WI38 (cell line): ENCODE data around the gene FDXR.

Source experiments
- H3K4me3 ChIP-seq: 2 replicates; pipeline ENCODE4 v1.5.1; 2011; ENCODE audit warnings: low read depth, mild to moderate bottlenecking, control low read depth, low read length
- TF ChIP-seq, protein P1 (sequence below): IDR thresholded peaks from 2 replicates; pipeline ENCODE4 v1.5.1; 2012; ENCODE audit warnings: low read depth, mild to moderate bottlenecking, control low read depth, low read length

Gene FDXR

DNA sequence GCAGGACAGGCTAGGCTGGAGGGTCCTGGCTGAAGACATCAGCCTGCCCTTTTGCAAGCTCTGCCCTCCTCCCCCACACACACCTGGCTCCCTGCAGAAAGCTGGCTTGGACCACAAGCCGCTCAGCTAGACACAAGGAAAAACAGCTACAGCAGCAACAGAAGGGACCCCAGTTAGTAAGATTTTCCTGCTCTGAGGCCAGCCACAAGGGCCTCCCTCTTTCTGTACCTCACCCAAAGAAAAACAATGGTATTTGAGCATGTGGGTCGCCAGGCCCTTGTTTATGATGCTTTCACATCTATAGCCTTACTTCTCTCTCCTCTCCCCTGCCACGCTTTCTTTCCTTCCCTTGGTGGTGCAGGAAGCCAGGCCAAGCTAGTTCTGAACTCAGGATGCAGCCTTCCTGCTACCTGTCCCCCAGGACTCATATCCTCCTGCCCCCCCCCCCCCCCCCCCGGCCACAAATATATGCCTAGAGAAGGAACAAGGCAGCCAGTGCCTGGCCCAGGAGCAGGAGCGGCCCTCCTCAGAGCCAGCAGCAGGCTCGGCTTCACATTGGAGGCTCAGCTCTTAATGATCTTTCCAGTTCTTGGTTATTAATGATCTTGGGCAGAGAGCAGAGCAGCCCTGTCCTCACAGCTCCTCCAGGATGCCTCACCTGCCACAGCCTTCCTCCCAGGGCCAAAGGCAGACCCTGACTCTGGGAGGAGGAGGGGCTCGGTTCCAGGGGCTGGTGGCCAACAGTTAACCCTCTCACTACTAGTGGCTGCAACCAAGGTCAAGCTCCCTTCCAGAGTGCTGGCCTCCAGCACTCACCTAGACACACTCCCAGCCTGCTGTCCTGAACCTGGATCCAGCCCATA lies 32.6 kb downstream of the FDXR start:
- no peak overlapping the region for H3K4me3 ChIP-seq
- TF ChIP-seq, protein P1, sequence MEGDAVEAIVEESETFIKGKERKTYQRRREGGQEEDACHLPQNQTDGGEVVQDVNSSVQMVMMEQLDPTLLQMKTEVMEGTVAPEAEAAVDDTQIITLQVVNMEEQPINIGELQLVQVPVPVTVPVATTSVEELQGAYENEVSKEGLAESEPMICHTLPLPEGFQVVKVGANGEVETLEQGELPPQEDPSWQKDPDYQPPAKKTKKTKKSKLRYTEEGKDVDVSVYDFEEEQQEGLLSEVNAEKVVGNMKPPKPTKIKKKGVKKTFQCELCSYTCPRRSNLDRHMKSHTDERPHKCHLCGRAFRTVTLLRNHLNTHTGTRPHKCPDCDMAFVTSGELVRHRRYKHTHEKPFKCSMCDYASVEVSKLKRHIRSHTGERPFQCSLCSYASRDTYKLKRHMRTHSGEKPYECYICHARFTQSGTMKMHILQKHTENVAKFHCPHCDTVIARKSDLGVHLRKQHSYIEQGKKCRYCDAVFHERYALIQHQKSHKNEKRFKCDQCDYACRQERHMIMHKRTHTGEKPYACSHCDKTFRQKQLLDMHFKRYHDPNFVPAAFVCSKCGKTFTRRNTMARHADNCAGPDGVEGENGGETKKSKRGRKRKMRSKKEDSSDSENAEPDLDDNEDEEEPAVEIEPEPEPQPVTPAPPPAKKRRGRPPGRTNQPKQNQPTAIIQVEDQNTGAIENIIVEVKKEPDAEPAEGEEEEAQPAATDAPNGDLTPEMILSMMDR, result no peak

DNA sequence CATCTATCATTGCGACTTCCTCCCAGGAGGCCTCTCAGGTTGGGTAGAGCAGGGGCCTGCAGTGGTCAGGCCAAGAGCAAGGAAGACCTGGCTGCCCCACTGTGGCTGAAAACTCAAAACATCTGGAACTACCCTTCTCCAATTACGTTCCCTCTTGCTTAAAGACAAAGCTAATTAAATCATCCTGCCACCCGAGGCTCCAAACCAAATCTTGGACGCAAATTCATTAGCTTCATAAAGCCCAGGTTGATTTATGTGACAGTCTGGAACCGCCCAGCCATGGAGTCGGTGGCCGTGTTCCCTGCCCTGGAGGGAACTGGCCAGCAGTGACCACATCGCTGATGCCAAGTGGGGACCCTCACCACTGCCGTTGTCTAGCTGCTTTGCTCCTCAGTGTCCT lies 34.5 kb downstream of the FDXR start:
- TF ChIP-seq, protein P1, result no peak
- no peak overlapping the region for H3K4me3 ChIP-seq

DNA sequence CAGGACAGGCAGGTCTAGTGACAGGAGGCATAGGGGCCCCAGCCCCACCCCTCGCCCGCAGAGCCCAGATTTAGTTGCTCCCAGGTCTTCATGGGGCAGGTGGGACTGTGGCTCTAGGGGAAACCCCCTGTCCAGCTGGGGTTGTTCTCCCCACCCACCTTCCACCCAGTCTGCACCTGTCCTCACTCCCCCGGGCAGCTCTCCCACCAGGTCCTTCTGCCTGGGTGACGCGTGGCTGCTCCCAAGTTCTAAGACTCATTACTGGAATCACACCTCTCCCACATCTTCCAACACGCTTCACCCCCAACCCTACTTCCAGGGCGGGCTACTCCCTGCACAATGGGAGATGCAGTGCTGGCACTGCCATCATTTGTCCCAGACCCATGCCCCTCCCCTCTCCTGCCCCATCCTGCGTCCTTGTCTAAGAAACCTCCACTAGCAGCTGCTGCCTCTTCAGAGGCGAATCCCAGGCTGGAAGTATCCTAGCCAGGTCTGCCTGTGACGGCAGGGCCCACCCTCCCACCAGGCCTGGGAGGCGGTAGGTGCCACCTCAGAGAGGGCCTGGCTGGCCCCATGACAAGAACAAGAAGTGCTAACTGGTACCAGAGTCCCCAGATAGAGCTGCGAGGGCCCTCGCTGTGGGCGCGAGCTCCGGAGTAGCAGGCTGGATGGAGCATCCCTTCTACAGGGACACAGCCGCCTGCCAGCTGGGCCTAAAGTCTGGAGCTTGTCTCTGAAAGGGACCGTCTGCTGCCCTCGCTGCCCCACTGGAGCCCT lies 35.9 kb downstream of the FDXR start:
- TF ChIP-seq, protein P1, result no peak

DNA sequence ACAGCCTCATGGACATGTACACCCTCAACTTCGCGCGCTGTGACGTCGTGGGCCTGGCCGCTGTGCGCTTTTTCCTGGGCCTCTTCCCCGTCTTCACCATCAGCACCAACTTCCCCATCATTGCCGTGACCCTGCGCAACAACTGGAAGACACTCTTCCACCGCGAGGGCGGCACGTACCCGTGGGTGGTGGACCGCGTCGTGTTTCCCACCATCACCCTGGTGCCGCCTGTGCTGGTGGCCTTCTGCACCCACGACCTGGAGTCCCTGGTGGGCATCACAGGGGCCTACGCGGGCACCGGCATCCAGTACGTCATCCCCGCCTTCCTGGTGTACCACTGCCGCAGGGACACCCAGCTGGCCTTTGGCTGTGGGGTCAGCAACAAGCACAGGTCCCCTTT lies 36.6 kb downstream of the FDXR start:
- TF ChIP-seq, protein P1, result no peak
- no peak overlapping the region for H3K4me3 ChIP-seq

More for the DNA sequence above, 35.9 kb downstream of the FDXR start:
- H3K4me3 ChIP-seq, result no peak overlapping the region

DNA sequence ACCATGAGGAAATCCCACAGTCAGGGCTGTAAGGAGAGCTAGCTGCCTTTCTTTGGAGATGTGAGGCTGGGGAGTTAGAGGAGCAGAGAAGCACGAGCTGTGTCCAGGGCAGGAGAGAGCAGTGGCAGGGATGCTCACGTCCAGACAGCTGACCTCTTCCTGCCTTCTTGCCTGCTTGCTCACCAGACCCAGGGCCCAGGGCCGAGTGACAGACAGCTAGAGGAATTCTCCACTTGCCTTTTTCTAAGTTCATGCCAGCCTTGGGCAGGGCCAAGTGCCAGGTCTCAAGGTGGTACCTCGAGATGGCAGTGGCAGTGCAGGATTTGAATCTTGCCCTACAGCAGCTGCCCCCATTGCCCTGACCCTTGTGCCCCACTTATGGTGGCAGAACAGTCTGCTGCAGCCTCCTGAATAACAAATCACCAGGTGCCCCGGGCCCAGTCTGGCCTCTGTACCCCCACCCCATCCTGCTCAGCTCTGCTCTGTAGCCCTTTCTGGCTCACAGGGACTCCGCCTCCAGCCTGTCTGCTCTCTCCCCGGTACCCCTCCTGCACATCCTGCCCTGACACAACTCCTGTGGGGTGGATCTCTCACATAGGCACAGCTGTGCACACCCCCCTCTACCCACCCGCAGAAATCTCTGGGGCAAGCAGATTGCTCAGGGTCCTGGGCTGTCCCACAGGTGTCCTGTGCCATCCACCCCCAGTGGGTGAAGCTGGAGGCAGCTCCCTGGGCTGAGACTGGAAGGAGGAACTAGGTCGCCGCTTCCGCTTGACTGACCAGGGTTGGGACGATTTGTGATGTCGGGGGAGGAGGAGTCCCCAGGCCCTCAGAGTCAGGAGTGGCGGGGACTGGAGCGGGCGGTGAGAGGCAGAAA lies 39.1 kb downstream of the FDXR start:
- TF ChIP-seq, protein P1, result no peak
- no peak overlapping the region for H3K4me3 ChIP-seq

DNA sequence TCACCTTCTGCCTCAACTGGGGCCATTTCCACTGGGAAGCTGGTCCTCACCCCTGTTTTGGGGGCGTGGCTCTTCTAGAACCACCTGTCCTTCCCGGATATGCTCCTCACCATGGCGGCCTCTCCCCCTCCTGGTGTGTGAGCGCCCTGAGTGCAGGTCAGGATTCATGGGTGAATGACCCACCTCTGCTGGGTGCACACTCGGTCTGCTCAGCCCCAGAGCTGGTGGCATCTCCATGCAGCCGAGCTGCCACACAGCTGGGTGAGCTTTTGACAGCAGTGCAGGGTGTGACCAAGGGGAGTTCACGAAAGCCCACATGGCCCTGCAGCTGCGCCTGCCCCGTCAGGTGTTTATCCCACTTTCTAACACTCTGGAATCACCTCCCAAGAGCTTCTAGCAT lies 40.4 kb downstream of the FDXR start:
- TF ChIP-seq, protein P1, result no peak
- no peak overlapping the region for H3K4me3 ChIP-seq
